Measurements from ENCODE around the gene TMTC2. TPM values are rescaled to one million over a fixed set of nuclear protein-coding genes. Genes with fewer than 3 reads are reported as not detected.

The TMTC2 gene
- total RNA-seq (5.1 TPM), polyA plus RNA-seq (3.0 TPM)
- long read RNA-seq, donor 1 = 0 reads
- long read RNA-seq, donor 2 = 0 reads
- long read RNA-seq, donor 3 = 0 reads
- long read RNA-seq, donor 4 = 0 reads
- long read RNA-seq, donor 5, full-length matches to known transcripts = 3 of 3 reads
- long read RNA-seq, donor 5, partial matches to known transcripts = 0 of 3 reads
- long read RNA-seq, donor 5, other reads (novel, unspliced or antisense) = 0 of 3 reads
- long read RNA-seq, donor 6, partial matches to known transcripts = 0 of 1 reads
- long read RNA-seq, donor 6, other reads (novel, unspliced or antisense) = 0 of 1 reads
- long read RNA-seq, donor 7, full-length matches to known transcripts = 1 of 1 reads
- long read RNA-seq, donor 7, partial matches to known transcripts = 0 of 1 reads
- long read RNA-seq, donor 7, other reads (novel, unspliced or antisense) = 0 of 1 reads
- long read RNA-seq, donor 8 = 0 reads
- long read RNA-seq, donor 9 = 0 reads
- long read RNA-seq, donor 10 = 0 reads

DNA sequence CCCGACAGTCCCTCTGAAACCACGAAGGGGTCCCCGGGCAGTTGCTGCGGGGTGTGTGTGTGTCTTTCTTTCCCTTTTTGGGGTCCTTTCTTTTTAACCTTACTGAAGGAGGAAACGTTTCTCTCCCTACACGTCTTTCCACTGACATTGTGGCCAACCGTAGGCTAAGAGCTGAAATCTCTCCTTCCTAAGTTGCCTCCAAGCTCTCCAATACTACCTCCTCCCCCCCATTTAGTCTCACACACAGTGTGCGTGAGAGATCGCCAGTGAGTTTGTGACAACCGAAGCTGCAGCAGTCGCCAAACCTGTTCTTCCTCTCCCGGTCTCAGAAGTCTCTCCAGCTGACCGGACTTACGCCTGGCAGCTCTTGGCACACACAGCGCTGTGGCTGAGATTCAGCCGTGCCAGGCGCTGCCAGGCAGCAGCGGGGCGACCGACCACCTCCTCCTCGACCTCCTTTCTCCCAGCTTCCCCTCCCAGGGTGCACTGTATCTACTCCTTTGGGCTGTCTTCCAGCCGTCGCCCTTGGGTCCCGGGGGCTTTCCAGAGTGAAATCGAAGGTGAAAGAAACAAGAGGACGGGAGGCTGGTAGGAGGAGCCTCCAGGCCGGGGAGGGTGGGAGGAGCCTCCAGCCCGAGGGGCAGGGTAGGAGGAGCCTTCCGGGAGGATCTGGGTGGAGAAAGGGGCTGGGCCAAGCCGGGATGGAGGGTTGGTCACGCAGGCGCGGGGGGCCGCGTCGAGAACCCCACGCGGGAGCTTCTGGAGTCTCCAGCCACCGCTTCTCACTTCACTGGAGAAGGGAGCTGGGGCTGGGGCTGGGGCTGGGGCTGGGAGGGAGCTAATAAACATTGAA lies at the start of gene TMTC2:
Gene TMTC2, plus strand, starts transcription at position 739 of the 853 bp plus-strand sequence.
- peak; percentile 58 to 92 (median 82) for DNase-seq (ENCODE audit: low read depth in 6 of 9, low spot score in 9 of 9)
- Histone ChIP-seq H3K4me3 (ENCODE audit: low read length in 2 of 2) (peak within 1 kb of the TSS; percentile 64 to 76), H3K9me3 (ENCODE audit: control insufficient read depth in 2 of 2, insufficient read depth in 1 of 2, low read length in 1 of 2) (no peaks in the 10 kb centered on the region), H3K27ac (ENCODE audit: low read depth in 1 of 2, low read length in 1 of 2) (peak within 1 kb of the TSS; percentile 87 to 90), H3K36me3 (ENCODE audit: control insufficient read depth in 2 of 2, insufficient read depth in 2 of 2, low read length in 1 of 2) (no peaks in the 10 kb centered on the region), H3K4me1 (ENCODE audit: control insufficient read depth in 2 of 2, insufficient read depth in 2 of 2, low read length in 2 of 2) (peaks cover 7 to 13% of the 10 kb centered on the region in 2 donors), H3K27me3 (ENCODE audit: control insufficient read depth in 2 of 2, insufficient read depth in 1 of 2, low read length in 1 of 2) (peaks cover 5 to 11% of the 10 kb centered on the region in 2 donors)
- under 1% methylated on average over 39 of the region's 39 CpGs for WGBS

DNA sequence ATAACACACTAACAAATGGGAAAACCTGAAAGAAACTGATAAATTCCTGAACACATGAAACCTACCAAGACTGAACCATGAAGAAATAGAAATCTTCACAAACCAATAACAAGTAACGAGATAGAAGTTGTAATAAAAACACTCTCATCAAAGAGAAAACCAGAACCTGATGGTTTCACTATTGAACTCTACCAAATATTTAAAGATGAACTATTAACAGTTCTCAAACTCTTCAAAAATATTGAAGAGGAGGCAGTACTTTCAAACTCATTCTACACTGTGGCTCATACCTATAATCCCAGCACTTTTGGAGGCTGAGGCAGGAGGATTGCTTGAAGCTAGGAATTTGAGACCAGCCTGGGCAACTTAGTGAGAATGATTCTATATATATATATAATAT lies 48.4 kb upstream of the TMTC2 start:
- H3K4me3 ChIP-seq (ENCODE audit: low read length in 2 of 2) = no peak overlapping the region
- H3K27me3 ChIP-seq (ENCODE audit: control insufficient read depth in 2 of 2, insufficient read depth in 1 of 2, low read length in 1 of 2) = no peaks in the 10 kb centered on the region
- H3K27ac ChIP-seq (ENCODE audit: low read depth in 1 of 2, low read length in 1 of 2) = no peak overlapping the region
- 98% methylated on average over 1 of the region's 1 CpG for WGBS
- no peaks in the 10 kb centered on the region for H3K36me3 ChIP-seq (ENCODE audit: control insufficient read depth in 2 of 2, insufficient read depth in 2 of 2, low read length in 1 of 2)
- DNase-seq (ENCODE audit: low read depth in 6 of 9, low spot score in 9 of 9) = peak in 1 of 9 donors; percentile 6
- H3K9me3 ChIP-seq (ENCODE audit: control insufficient read depth in 2 of 2, insufficient read depth in 1 of 2, low read length in 1 of 2) = peaks cover 0 to 11% of the 10 kb centered on the region in 2 donors
- H3K4me1 ChIP-seq (ENCODE audit: control insufficient read depth in 2 of 2, insufficient read depth in 2 of 2, low read length in 2 of 2) = no peaks in the 10 kb centered on the region

DNA sequence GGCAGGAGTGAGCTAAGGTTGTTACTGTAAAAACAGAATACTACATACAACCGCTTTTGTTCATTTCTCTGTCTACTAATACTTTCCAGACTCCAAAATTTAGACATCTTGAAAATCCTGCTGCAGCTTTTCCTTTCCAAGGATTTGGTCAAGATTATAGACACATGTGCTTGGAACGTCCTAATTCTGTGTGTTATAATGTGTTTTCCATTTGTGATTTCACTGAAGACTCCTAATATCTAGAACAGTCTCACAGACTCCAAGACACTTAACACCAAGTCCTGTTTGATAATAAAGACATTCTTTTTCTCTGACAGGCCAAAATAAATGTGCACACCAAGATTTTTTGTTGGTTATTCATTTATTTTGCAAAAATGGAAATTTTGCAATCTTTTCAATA lies 41.8 kb upstream of the TMTC2 start:
- Histone ChIP-seq H3K36me3 (ENCODE audit: control insufficient read depth in 2 of 2, insufficient read depth in 2 of 2, low read length in 1 of 2) (no peaks in the 10 kb centered on the region), H3K27me3 (ENCODE audit: control insufficient read depth in 2 of 2, insufficient read depth in 1 of 2, low read length in 1 of 2) (no peaks in the 10 kb centered on the region), H3K27ac (ENCODE audit: low read depth in 1 of 2, low read length in 1 of 2) (no peak overlapping the region), H3K4me3 (ENCODE audit: low read length in 2 of 2) (no peak overlapping the region), H3K4me1 (ENCODE audit: control insufficient read depth in 2 of 2, insufficient read depth in 2 of 2, low read length in 2 of 2) (no peaks in the 10 kb centered on the region), H3K9me3 (ENCODE audit: control insufficient read depth in 2 of 2, insufficient read depth in 1 of 2, low read length in 1 of 2) (no peaks in the 10 kb centered on the region)
- no peak for DNase-seq (ENCODE audit: low read depth in 6 of 9, low spot score in 9 of 9)
- 88% methylated on average over 2 of the region's 2 CpGs for WGBS

DNA sequence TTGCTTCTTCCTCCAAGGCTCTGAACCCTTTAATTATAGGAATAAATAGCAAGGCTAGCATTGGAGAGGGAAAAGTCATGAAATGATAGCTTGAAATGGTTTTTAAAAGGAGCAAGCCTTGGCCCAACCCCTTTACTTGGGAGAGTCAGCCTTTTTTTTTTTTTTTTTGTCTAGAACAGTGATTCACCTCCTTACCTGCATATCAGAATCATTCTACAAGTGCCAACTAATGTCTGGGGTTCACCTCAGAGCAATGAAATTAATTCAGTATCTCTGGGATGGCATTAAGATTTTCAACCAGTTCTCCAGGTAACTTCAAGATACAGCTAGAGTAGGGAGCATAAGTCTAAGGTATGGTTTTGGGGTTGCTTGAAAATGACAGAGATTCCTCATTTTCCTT lies 41.3 kb upstream of the TMTC2 start:
- H3K9me3 ChIP-seq (ENCODE audit: control insufficient read depth in 2 of 2, insufficient read depth in 1 of 2, low read length in 1 of 2) = no peaks in the 10 kb centered on the region
- no peaks in the 10 kb centered on the region for H3K36me3 ChIP-seq (ENCODE audit: control insufficient read depth in 2 of 2, insufficient read depth in 2 of 2, low read length in 1 of 2)
- H3K27ac ChIP-seq (ENCODE audit: low read depth in 1 of 2, low read length in 1 of 2) = no peak overlapping the region
- H3K4me1 ChIP-seq (ENCODE audit: control insufficient read depth in 2 of 2, insufficient read depth in 2 of 2, low read length in 2 of 2) = no peaks in the 10 kb centered on the region
- no peak overlapping the region for H3K4me3 ChIP-seq (ENCODE audit: low read length in 2 of 2)
- DNase-seq (ENCODE audit: low read depth in 6 of 9, low spot score in 9 of 9) = no peak
- no peaks in the 10 kb centered on the region for H3K27me3 ChIP-seq (ENCODE audit: control insufficient read depth in 2 of 2, insufficient read depth in 1 of 2, low read length in 1 of 2)

DNA sequence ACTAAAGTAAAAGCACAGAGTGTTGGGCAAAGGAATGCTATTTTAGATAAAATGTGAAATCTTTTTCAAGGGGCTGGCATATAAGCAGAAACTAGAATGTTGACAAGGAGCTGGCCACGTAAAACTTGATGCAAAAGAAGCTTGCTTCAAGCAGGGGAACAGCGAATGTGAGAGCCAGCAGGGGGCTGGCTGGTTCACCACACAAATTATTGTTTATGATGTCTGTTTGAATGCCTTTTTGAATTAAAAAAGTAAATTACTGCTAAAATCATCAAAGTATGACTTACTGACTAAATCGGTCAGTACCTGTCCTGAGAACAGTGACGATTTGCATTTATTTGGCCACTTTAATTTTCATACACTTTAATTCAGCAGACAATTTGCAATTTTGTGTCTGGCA lies 38.9 kb upstream of the TMTC2 start:
- H3K9me3 ChIP-seq (ENCODE audit: control insufficient read depth in 2 of 2, insufficient read depth in 1 of 2, low read length in 1 of 2) = no peaks in the 10 kb centered on the region
- WGBS = 94% methylated on average over 4 of the region's 4 CpGs
- H3K27ac ChIP-seq (ENCODE audit: low read depth in 1 of 2, low read length in 1 of 2) = no peak overlapping the region
- H3K27me3 ChIP-seq (ENCODE audit: control insufficient read depth in 2 of 2, insufficient read depth in 1 of 2, low read length in 1 of 2) = no peaks in the 10 kb centered on the region
- DNase-seq (ENCODE audit: low read depth in 6 of 9, low spot score in 9 of 9) = no peak
- H3K4me1 ChIP-seq (ENCODE audit: control insufficient read depth in 2 of 2, insufficient read depth in 2 of 2, low read length in 2 of 2) = no peaks in the 10 kb centered on the region
- no peak overlapping the region for H3K4me3 ChIP-seq (ENCODE audit: low read length in 2 of 2)
- no peaks in the 10 kb centered on the region for H3K36me3 ChIP-seq (ENCODE audit: control insufficient read depth in 2 of 2, insufficient read depth in 2 of 2, low read length in 1 of 2)

DNA sequence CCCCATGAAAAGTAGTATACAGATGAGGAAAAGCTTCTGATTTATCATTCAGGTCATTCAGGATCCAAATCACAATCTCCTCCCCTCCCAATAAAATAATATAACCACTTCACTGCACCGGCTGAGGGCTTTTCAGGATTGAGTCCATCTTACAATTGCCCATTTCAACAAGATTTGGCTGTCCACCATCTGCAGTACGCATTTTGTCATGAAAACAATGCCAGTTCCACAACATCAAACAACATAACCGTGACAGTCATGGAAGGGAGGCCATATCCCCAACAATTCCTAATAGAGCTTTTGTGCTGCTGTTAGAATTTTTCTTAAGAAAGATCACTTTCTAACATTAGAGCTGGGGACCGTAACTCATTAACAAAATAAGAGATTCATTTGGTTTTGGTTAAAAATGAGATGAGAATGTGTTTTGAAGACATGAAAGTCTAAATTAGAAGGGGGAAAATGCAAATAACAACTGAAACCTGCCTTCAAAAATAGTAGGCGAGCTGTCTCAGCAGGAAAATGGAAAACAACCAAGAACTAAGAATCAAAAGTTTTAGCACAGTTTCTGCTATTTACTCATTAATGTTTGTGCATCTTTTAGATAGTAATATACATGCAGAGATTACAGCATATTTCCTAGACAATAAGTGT lies 38.3 kb upstream of the TMTC2 start:
- WGBS = 87% methylated on average over 5 of the region's 5 CpGs
- Histone ChIP-seq H3K4me1 (ENCODE audit: control insufficient read depth in 2 of 2, insufficient read depth in 2 of 2, low read length in 2 of 2) (no peaks in the 10 kb centered on the region), H3K9me3 (ENCODE audit: control insufficient read depth in 2 of 2, insufficient read depth in 1 of 2, low read length in 1 of 2) (no peaks in the 10 kb centered on the region), H3K4me3 (ENCODE audit: low read length in 2 of 2) (no peak overlapping the region), H3K36me3 (ENCODE audit: control insufficient read depth in 2 of 2, insufficient read depth in 2 of 2, low read length in 1 of 2) (no peaks in the 10 kb centered on the region), H3K27me3 (ENCODE audit: control insufficient read depth in 2 of 2, insufficient read depth in 1 of 2, low read length in 1 of 2) (no peaks in the 10 kb centered on the region), H3K27ac (ENCODE audit: low read depth in 1 of 2, low read length in 1 of 2) (no peak overlapping the region)
- DNase-seq (ENCODE audit: low read depth in 6 of 9, low spot score in 9 of 9) = no peak

DNA sequence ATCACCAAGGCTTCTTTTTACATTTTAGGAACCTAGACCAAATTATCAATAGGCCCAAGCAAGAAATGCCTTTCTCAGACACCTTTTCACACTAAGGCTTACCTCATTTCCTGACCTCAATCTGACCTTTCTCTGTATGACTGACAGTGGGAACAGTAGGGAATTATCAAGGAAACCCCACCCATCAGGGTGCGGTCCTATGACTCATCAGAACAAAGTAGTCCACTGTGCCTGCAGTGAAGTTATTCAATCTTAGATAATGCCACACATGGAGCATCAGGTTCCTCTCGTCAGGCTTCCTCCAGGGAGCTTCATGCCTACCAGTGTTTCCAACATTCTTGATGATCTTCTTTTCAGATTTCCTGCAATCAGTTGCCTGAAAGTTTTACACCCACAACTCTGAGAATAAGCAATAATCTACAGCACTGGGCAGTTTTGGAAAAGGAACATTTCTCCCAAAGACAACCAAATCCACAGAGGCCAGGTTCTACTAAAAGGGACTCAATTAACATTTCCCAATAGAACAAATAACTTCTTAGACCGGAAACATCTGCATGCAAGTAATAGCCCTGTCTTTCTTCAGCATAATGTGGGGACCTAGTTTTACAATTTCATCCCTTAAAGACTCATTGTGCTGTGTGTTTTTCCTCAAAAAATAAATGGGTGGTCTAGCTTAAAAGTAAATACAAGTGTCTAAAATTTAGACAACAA lies 35.9 kb upstream of the TMTC2 start:
- no peaks in the 10 kb centered on the region for H3K4me1 ChIP-seq (ENCODE audit: control insufficient read depth in 2 of 2, insufficient read depth in 2 of 2, low read length in 2 of 2)
- H3K4me3 ChIP-seq (ENCODE audit: low read length in 2 of 2) = no peak overlapping the region
- no peak for DNase-seq (ENCODE audit: low read depth in 6 of 9, low spot score in 9 of 9)
- H3K9me3 ChIP-seq (ENCODE audit: control insufficient read depth in 2 of 2, insufficient read depth in 1 of 2, low read length in 1 of 2) = no peaks in the 10 kb centered on the region
- no peaks in the 10 kb centered on the region for H3K36me3 ChIP-seq (ENCODE audit: control insufficient read depth in 2 of 2, insufficient read depth in 2 of 2, low read length in 1 of 2)
- no peaks in the 10 kb centered on the region for H3K27me3 ChIP-seq (ENCODE audit: control insufficient read depth in 2 of 2, insufficient read depth in 1 of 2, low read length in 1 of 2)
- H3K27ac ChIP-seq (ENCODE audit: low read depth in 1 of 2, low read length in 1 of 2) = no peak overlapping the region
- WGBS = 79% methylated on average over 3 of the region's 3 CpGs

DNA sequence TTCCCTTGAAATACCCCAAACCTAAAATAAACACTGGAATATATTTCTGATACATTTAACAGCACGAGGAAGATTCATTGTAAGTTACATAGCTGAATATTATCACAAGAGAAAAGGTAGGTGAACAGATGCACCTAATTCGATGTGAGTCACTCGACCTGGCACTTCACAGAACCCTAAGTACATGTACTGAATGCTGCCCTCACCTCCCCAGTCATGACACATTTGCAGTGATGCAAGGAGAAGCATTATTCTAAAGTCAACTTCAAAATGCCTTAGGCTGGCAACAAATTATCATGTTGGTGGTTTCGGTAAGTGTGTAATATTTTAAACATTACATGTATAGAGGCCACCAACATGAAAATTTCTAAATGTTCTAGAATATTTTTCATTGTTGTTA lies 35.2 kb upstream of the TMTC2 start:
- Histone ChIP-seq H3K27ac (ENCODE audit: low read depth in 1 of 2, low read length in 1 of 2) (no peak overlapping the region), H3K4me3 (ENCODE audit: low read length in 2 of 2) (no peak overlapping the region), H3K27me3 (ENCODE audit: control insufficient read depth in 2 of 2, insufficient read depth in 1 of 2, low read length in 1 of 2) (no peaks in the 10 kb centered on the region), H3K36me3 (ENCODE audit: control insufficient read depth in 2 of 2, insufficient read depth in 2 of 2, low read length in 1 of 2) (no peaks in the 10 kb centered on the region), H3K9me3 (ENCODE audit: control insufficient read depth in 2 of 2, insufficient read depth in 1 of 2, low read length in 1 of 2) (no peaks in the 10 kb centered on the region), H3K4me1 (ENCODE audit: control insufficient read depth in 2 of 2, insufficient read depth in 2 of 2, low read length in 2 of 2) (no peaks in the 10 kb centered on the region)
- 89% methylated on average over 4 of the region's 4 CpGs for WGBS
- no peak for DNase-seq (ENCODE audit: low read depth in 6 of 9, low spot score in 9 of 9)

All from thymus (tissue), 14 donors.